AG04449 (cell line): ENCODE measurements around the gene MYOZ2.

ENCODE experiments used
- CTCF ChIA-PET: fragments of 350-600 bp; formaldehyde crosslinking; extraction: SDS; loops from one replicate; lab custom pipeline; 2021; ENCODE audit warnings: antibody characterized with exemption; lab: Yijun Ruan, JAX
- POLR2A ChIA-PET: fragments of 400-600, 350-600 bp; formaldehyde crosslinking; extraction: SDS; loops from one replicate; lab custom pipeline; 2020; ENCODE audit warnings: antibody characterized with exemption, inconsistent platforms; lab: Yijun Ruan, JAX
- DNase-seq: peaks from one replicate; pipeline ENCODE4 v3.0.0-alpha.2; 2010; ENCODE audit warnings: low read depth, low spot score
- H3K4me3 ChIP-seq: 2 replicates; pipeline ENCODE4 v1.5.1; 2011; ENCODE audit warnings: low read depth, mild to moderate bottlenecking, control low read depth, low read length
- TF ChIP-seq, protein P1 (sequence below): IDR thresholded peaks from one replicate; pipeline ENCODE4 v1.5.1; 2011; ENCODE audit warnings: mild to moderate bottlenecking, moderate library complexity, low read length, control low read depth, inconsistent platforms; ENCODE audit not compliant: insufficient read depth; ENCODE audit errors: missing control alignments

The MYOZ2 gene

GRCh38 chr4:119098306-119098705 lies 37.3 kb upstream of the MYOZ2 start:
- no peak overlapping the region for H3K4me3 ChIP-seq
- ChIA-PET CTCF (interaction anchor here (2.9 kb wide), 1 partner anchor 11 kb away, joined by 12 read pairs; no protein-coding TSS in a partner anchor), POLR2A (no interaction called here)
- TF ChIP-seq, protein P1, sequence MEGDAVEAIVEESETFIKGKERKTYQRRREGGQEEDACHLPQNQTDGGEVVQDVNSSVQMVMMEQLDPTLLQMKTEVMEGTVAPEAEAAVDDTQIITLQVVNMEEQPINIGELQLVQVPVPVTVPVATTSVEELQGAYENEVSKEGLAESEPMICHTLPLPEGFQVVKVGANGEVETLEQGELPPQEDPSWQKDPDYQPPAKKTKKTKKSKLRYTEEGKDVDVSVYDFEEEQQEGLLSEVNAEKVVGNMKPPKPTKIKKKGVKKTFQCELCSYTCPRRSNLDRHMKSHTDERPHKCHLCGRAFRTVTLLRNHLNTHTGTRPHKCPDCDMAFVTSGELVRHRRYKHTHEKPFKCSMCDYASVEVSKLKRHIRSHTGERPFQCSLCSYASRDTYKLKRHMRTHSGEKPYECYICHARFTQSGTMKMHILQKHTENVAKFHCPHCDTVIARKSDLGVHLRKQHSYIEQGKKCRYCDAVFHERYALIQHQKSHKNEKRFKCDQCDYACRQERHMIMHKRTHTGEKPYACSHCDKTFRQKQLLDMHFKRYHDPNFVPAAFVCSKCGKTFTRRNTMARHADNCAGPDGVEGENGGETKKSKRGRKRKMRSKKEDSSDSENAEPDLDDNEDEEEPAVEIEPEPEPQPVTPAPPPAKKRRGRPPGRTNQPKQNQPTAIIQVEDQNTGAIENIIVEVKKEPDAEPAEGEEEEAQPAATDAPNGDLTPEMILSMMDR, result no peak
- no peak for DNase-seq

- POLR2A ChIA-PET, result interaction anchor here (0.6 kb wide), 1 partner anchor 15 kb away, joined by 3 read pairs; no protein-coding TSS in a partner anchor
- TF ChIP-seq, protein P1, result no peak
- CTCF ChIA-PET, result interaction anchor here (2.9 kb wide), 1 partner anchor 12 kb away, joined by 12 read pairs; no protein-coding TSS in a partner anchor
- H3K4me3 ChIP-seq, result no peak overlapping the region
- DNase-seq, result peak; percentile 47
Measured at GRCh38 chr4:119099227-119099810, 36.3 kb upstream of the MYOZ2 start.

- TF ChIP-seq, protein P1, result no peak
- CTCF ChIA-PET, result interaction anchor here (2.9 kb wide), 1 partner anchor 13 kb away, joined by 12 read pairs; no protein-coding TSS in a partner anchor
- POLR2A ChIA-PET, result no interaction called here
- DNase-seq, result no peak
- no peak overlapping the region for H3K4me3 ChIP-seq
Measured at GRCh38 chr4:119100655-119101054, 35.0 kb upstream of the MYOZ2 start.

- POLR2A ChIA-PET, result interaction anchor here (0.7 to 0.8 kb wide), 4 partner anchors 10 to 197 kb away, joined by 3 to 5 read pairs (median 3); a partner anchor contains a TSS
- peak; percentile 97 for DNase-seq
- H3K4me3 ChIP-seq, result no peak overlapping the region
- CTCF ChIA-PET, result interaction anchor here (1.1 kb wide), 4 partner anchors 16 to 122 kb away, joined by 3 to 4 read pairs (median 3); partner anchors contain the start of gene MYOZ2
- TF ChIP-seq, protein P1, result no peak
Measured at GRCh38 chr4:119103263-119103662, 32.4 kb upstream of the MYOZ2 start.

GRCh38 chr4:119104644-119105273 lies 30.9 kb upstream of the MYOZ2 start:
- DNase-seq, result no peak
- ChIA-PET CTCF (no interaction called here), POLR2A (no interaction called here)
- no peak overlapping the region for H3K4me3 ChIP-seq
- TF ChIP-seq, protein P1, result no peak

- no peak overlapping the region for H3K4me3 ChIP-seq
- no peak for DNase-seq
- CTCF ChIA-PET, result no interaction called here
- POLR2A ChIA-PET, result no interaction called here
- TF ChIP-seq, protein P1, result no peak
Measured at GRCh38 chr4:119105605-119106004, 30.0 kb upstream of the MYOZ2 start.
